ENCODE measurements around the gene BAMBI.

DNA sequence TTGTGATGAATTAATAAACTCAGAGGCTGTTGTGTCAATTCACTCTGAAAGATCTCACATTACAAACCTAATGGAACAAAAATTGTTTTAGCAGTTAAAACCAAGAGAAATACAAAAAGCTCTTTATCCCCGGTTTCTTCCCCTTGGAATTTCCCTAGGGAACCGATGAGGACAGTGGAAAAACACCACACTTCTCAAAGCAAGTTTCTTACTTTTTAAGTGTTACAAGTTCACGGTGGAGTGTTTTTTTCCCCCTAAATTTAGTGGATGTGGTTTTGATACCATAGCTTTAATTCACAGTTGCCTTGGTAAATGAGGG is 10.3 kb downstream of the BAMBI start:
- TF ChIP-seq, protein P1, sequence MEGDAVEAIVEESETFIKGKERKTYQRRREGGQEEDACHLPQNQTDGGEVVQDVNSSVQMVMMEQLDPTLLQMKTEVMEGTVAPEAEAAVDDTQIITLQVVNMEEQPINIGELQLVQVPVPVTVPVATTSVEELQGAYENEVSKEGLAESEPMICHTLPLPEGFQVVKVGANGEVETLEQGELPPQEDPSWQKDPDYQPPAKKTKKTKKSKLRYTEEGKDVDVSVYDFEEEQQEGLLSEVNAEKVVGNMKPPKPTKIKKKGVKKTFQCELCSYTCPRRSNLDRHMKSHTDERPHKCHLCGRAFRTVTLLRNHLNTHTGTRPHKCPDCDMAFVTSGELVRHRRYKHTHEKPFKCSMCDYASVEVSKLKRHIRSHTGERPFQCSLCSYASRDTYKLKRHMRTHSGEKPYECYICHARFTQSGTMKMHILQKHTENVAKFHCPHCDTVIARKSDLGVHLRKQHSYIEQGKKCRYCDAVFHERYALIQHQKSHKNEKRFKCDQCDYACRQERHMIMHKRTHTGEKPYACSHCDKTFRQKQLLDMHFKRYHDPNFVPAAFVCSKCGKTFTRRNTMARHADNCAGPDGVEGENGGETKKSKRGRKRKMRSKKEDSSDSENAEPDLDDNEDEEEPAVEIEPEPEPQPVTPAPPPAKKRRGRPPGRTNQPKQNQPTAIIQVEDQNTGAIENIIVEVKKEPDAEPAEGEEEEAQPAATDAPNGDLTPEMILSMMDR (IDR thresholded peaks at IDR 0.05): no peak
- no peak for TF ChIP-seq POLR2AphosphoS5 (IDR thresholded peaks at IDR 0.05)
- no peak for TF ChIP-seq POLR2A (IDR thresholded peaks at IDR 0.05)

All from sigmoid colon (tissue), 4 donors.